Lung (tissue), 12 donors: ENCODE data around the gene UBN1. TPM values are rescaled to one million over a fixed set of nuclear protein-coding genes. Genes with fewer than 3 reads are reported as not detected.
"Not testable (repeated sequence)": the region's sequence is repeated elsewhere in the genome, so short reads cannot be mapped to it uniquely, and the experiment has no call there.

Experiments
- ATAC-seq: fragments of 200-7000 bp; cut with Tn5 transposase; one replicate; pipeline ENCODE4 v1.9.1; 2020; ENCODE audit warnings: moderate number of reproducible peaks; ENCODE audit not compliant: insufficient read depth, low FRiP score
- DNase-seq, 3 donors: peaks; one replicate each; pipeline ENCODE4 v3.0.0-alpha.2; 2013 to 2017
- H3K27ac ChIP-seq, 2 donors: one replicate each; pipeline ENCODE4 v1.5.1; 2013; ENCODE audit warnings: mild to moderate bottlenecking in 2 of 2, moderate library complexity in 2 of 2, control low read depth in 1 of 2, inconsistent platforms in 1 of 2, low read depth in 1 of 2, low read length in 1 of 2
- H3K27me3 ChIP-seq, 3 donors: one replicate each; pipeline ENCODE4 v1.5.1; 2013; ENCODE audit warnings: low read length in 2 of 3; ENCODE audit not compliant: control insufficient read depth in 3 of 3, insufficient read depth in 3 of 3
- H3K36me3 ChIP-seq, 4 donors: one replicate each; pipeline ENCODE4 v1.5.1; 2013; ENCODE audit warnings: low read length in 4 of 4, mild to moderate bottlenecking in 1 of 4, moderate library complexity in 1 of 4; ENCODE audit not compliant: control insufficient read depth in 4 of 4, insufficient read depth in 4 of 4
- H3K4me1 ChIP-seq, 5 donors: one replicate each; pipeline ENCODE4 v1.5.1; 2013; ENCODE audit warnings: low read length in 5 of 5, mild to moderate bottlenecking in 2 of 5, moderate library complexity in 1 of 5; ENCODE audit not compliant: control insufficient read depth in 5 of 5, insufficient read depth in 5 of 5
- H3K4me3 ChIP-seq: one replicate; pipeline ENCODE4 v1.5.1; 2013; ENCODE audit warnings: mild to moderate bottlenecking, control low read depth, moderate library complexity
- H3K9ac ChIP-seq, 2 donors: one replicate each; pipeline ENCODE4 v1.5.1; 2013; ENCODE audit warnings: low read length in 2 of 2, control low read depth in 1 of 2; ENCODE audit not compliant: insufficient read depth in 1 of 2
- H3K9me3 ChIP-seq, 4 donors: one replicate each; pipeline ENCODE4 v1.5.1; 2013; ENCODE audit warnings: low read length in 3 of 4, mild to moderate bottlenecking in 1 of 4, moderate library complexity in 1 of 4; ENCODE audit not compliant: control insufficient read depth in 4 of 4, insufficient read depth in 3 of 4
- WGBS, 2 donors: extraction: QIAGEN DNeasy Blood & Tissue Kit; methylation state at CpG; one replicate each; pipeline ENCODE4 v1.1.7; 2013; 5-methylcytosine and 5-hydroxymethylcytosine counted together
- polyA plus RNA-seq, 2 donors: library from polyadenylated mRNA; stranded (reverse); fragments of 200-250 nt; gene quantifications; one replicate each; pipeline ENCODE4 v1.2.1, GENCODE V29; 2013
- total RNA-seq, 2 donors: library from RNA; depleted of rRNA in 1 of 2; stranded (reverse); fragments of >200 nt in 1 of 2; gene quantifications; one replicate each; pipeline ENCODE4 v1.2.1, GENCODE V29; 2014 to 2021
- TF ChIP-seq, protein P1 (sequence below): IDR thresholded peaks from 2 replicates; pipeline ENCODE4 v1.5.1; 2012; ENCODE audit warnings: mild to moderate bottlenecking; ENCODE audit errors: control extremely low read depth, extremely low read depth
- donor health status: control.
- donor health status: control.
- donor health status: Bipolar disorder and iron deficiency.
- donor health status: healthy.
- donor health status: DM: yes; HTN: yes; CAD: no.

UBN1 gene
- total and polyA plus RNA-seq, 4 donors = 13.3 to 37.8 (median 19.9) TPM

DNA sequence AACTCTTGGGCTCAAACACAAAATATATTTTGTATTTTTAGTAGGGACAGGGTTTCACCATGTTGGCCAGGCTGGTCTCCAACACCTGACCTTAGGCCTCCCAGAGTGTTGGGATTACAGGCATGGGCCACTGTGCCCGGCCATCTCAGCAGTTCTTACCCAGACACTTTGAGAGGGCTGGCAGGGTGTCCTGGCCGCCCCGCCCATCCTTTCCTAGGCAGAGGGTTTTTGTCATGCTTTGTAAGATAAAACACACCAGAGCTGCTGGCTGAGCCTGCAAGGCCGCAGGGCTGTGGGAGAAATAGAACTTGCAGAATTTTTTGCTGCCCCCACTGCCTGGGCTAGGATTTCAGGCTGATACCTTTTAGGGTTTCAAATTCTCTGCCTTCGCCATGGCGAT lies 80.9 kb downstream of the UBN1 start:
- TF ChIP-seq, protein P1, sequence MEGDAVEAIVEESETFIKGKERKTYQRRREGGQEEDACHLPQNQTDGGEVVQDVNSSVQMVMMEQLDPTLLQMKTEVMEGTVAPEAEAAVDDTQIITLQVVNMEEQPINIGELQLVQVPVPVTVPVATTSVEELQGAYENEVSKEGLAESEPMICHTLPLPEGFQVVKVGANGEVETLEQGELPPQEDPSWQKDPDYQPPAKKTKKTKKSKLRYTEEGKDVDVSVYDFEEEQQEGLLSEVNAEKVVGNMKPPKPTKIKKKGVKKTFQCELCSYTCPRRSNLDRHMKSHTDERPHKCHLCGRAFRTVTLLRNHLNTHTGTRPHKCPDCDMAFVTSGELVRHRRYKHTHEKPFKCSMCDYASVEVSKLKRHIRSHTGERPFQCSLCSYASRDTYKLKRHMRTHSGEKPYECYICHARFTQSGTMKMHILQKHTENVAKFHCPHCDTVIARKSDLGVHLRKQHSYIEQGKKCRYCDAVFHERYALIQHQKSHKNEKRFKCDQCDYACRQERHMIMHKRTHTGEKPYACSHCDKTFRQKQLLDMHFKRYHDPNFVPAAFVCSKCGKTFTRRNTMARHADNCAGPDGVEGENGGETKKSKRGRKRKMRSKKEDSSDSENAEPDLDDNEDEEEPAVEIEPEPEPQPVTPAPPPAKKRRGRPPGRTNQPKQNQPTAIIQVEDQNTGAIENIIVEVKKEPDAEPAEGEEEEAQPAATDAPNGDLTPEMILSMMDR = no peak
- WGBS, 2 donors = 87 to 91% methylated on average over 6 of the region's 6 CpGs

DNA sequence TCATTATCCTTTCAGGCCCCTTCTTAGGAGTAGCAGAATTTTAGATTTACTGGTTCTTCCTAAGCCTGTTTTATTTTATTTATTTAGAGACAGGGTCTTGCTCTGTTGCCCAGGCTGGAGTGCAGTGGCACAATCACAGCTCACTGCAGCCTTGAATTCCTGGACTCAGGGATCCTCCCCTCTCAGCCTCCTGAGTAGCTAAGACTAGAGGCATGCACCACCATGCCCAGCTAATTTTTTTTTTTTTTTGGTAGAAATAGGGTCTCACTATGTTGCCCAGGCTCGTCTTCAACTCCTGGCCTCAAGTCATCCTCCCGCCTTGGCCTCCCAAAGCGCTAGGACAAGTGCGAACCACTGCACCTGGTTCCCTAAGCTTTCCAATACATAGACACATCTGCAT lies 82.3 kb downstream of the UBN1 start:
- not testable (repeated sequence) for H3K4me3 ChIP-seq, ATAC-seq, H3K27me3 ChIP-seq, H3K9me3 ChIP-seq, H3K27ac ChIP-seq, DNase-seq, H3K9ac ChIP-seq, H3K36me3 ChIP-seq
- 93% methylated on average over 4 of the region's 4 CpGs for WGBS, 2 donors
- peaks cover 0 to 16% (median 0%) of the 10 kb centered on the region in 5 donors for H3K4me1 ChIP-seq

More for the DNA sequence above, 80.9 kb downstream of the UBN1 start:
- Histone ChIP-seq H3K27ac (no peak overlapping the region), H3K36me3 (no peaks in the 10 kb centered on the region), H3K9ac (no peak overlapping the region), H3K4me3 (no peak overlapping the region), H3K4me1 (peaks cover 0 to 13% (median 0%) of the 10 kb centered on the region in 5 donors), H3K27me3 (no peaks in the 10 kb centered on the region), H3K9me3 (peaks cover 0 to 8% (median 1%) of the 10 kb centered on the region in 4 donors)
- no peak for ATAC-seq
- DNase-seq = no peak

DNA sequence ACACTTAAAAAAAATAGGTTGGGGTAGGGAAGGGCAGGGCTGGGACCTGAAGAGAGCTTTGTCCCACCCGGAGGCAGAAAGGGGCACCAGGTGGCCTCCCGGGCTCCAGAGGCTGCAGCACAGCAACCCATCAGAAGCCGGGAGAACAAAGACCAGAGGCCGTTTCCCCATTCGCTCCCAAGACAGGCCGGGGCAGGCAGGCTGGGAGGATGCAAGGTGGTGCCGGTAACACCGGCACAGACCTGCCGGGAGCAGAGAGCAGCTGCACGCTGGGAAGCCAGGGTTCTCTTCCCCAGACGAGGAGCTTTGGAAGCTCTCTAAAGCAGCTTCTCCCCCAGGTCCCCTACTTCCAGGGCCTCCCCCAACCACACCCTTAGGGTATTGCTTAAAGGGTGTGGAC lies 84.1 kb downstream of the UBN1 start:
- H3K27me3 ChIP-seq = peaks cover 0 to 3% (median 0%) of the 10 kb centered on the region in 3 donors
- peaks cover 0 to 8% (median 1%) of the 10 kb centered on the region in 4 donors for H3K9me3 ChIP-seq
- peaks cover 0 to 20% (median 6%) of the 10 kb centered on the region in 5 donors for H3K4me1 ChIP-seq
- no peak overlapping the region for H3K27ac ChIP-seq
- H3K36me3 ChIP-seq = no peaks in the 10 kb centered on the region
- ATAC-seq (no peak), DNase-seq (no peak)
- no peak overlapping the region for H3K4me3 ChIP-seq
- no peak overlapping the region for H3K9ac ChIP-seq
- WGBS, 2 donors = 83 to 91% methylated on average over 11 of the region's 11 CpGs
- TF ChIP-seq, protein P1 = no peak

Other genes with a start within 250 kb of the UBN1 start
- gene UBALD1, start 232.6 kb upstream of the UBN1 start, total RNA-seq = 10 to 100 TPM in 1 of 2 donors, 1 to 10 TPM in 1; 6.6 to 38.5 TPM
- 10 to 100 TPM; 20.2 to 43.2 TPM for gene UBALD1, start 232.6 kb upstream of the UBN1 start, polyA plus RNA-seq
- gene MGRN1, start 222.7 kb upstream of the UBN1 start, total RNA-seq = 100 to 1,000 TPM in 1 of 2 donors, 10 to 100 TPM in 1; 55.7 to 112 TPM
- gene MGRN1, start 222.7 kb upstream of the UBN1 start, polyA plus RNA-seq = 10 to 100 TPM; 29.5 to 38.2 TPM
- 10 to 100 TPM; 34.7 to 41.3 TPM for gene NUDT16L1, start 153.9 kb upstream of the UBN1 start, total RNA-seq
- 10 to 100 TPM; 27.8 to 29.8 TPM for gene NUDT16L1, start 153.9 kb upstream of the UBN1 start, polyA plus RNA-seq
- 10 to 100 TPM; 23.5 to 25.3 TPM for gene ANKS3, start 113.2 kb upstream of the UBN1 start, total RNA-seq
- gene ANKS3, start 113.2 kb upstream of the UBN1 start, polyA plus RNA-seq = 10 to 100 TPM; 12.6 to 26.3 TPM
- gene DNAAF8, start 112.9 kb upstream of the UBN1 start, total RNA-seq = 10 to 100 TPM in 1 of 2 donors, 1 to 10 TPM in 1; 5.1 to 11.3 TPM
- gene DNAAF8, start 112.9 kb upstream of the UBN1 start, polyA plus RNA-seq = 1 to 10 TPM; 4.3 to 4.9 TPM
- 10 to 100 TPM; 13.7 to 14.6 TPM for gene ZNF500, start 80.3 kb upstream of the UBN1 start, total RNA-seq
- 10 to 100 TPM in 1 of 2 donors, 1 to 10 TPM in 1; 7.5 to 10.7 TPM for gene ZNF500, start 80.3 kb upstream of the UBN1 start, polyA plus RNA-seq
- gene SEPTIN12, start 59.1 kb upstream of the UBN1 start, total RNA-seq = not detected
- not detected for gene SEPTIN12, start 59.1 kb upstream of the UBN1 start, polyA plus RNA-seq
- 10 to 100 TPM; 26.8 to 80.4 TPM for gene SMIM22, start 52.1 kb upstream of the UBN1 start, total RNA-seq
- gene SMIM22, start 52.1 kb upstream of the UBN1 start, polyA plus RNA-seq = 100 to 1,000 TPM; 114 to 324 TPM
- 10 to 100 TPM; 14.6 to 37.1 TPM for gene ROGDI, start 44.8 kb upstream of the UBN1 start, total RNA-seq
- 10 to 100 TPM; 28.4 to 32.6 TPM for gene ROGDI, start 44.8 kb upstream of the UBN1 start, polyA plus RNA-seq
- 10 to 100 TPM; 85.4 to 88.1 TPM for gene GLYR1, start 193 bp upstream of the UBN1 start, total RNA-seq
- gene GLYR1, start 193 bp upstream of the UBN1 start, polyA plus RNA-seq = 10 to 100 TPM; 36.2 to 55.0 TPM
- 10 to 100 TPM; 78.5 to 89.0 TPM for gene PPL, start 89.7 kb downstream of the UBN1 start, total RNA-seq
- gene PPL, start 89.7 kb downstream of the UBN1 start, polyA plus RNA-seq = 10 to 100 TPM; 19.9 to 27.0 TPM
- under 1 TPM; 0.43 to 0.98 TPM for gene SEC14L5, start 110.8 kb downstream of the UBN1 start, total RNA-seq
- gene SEC14L5, start 110.8 kb downstream of the UBN1 start, polyA plus RNA-seq = under 1 TPM; 0.10 to 0.13 TPM
- gene NAGPA, start 186.5 kb downstream of the UBN1 start, total RNA-seq = 10 to 100 TPM in 1 of 2 donors, 1 to 10 TPM in 1; 7.8 to 17.1 TPM
- 10 to 100 TPM in 1 of 2 donors, 1 to 10 TPM in 1; 7.9 to 20.3 TPM for gene NAGPA, start 186.5 kb downstream of the UBN1 start, polyA plus RNA-seq
- gene C16orf89, start 218.5 kb downstream of the UBN1 start, total RNA-seq = 100 to 1,000 TPM in 1 of 2 donors, 10 to 100 TPM in 1; 93.1 to 101 TPM
- gene C16orf89, start 218.5 kb downstream of the UBN1 start, polyA plus RNA-seq = 100 to 1,000 TPM in 1 of 2 donors, 10 to 100 TPM in 1; 39.2 to 356 TPM
- 10 to 100 TPM; 19.6 to 31.7 TPM for gene ALG1, start 224.4 kb downstream of the UBN1 start, total RNA-seq
- gene ALG1, start 224.4 kb downstream of the UBN1 start, polyA plus RNA-seq = 10 to 100 TPM; 21.2 to 27.3 TPM